ENCODE data around the gene BATF3.

The BATF3 gene

DNA sequence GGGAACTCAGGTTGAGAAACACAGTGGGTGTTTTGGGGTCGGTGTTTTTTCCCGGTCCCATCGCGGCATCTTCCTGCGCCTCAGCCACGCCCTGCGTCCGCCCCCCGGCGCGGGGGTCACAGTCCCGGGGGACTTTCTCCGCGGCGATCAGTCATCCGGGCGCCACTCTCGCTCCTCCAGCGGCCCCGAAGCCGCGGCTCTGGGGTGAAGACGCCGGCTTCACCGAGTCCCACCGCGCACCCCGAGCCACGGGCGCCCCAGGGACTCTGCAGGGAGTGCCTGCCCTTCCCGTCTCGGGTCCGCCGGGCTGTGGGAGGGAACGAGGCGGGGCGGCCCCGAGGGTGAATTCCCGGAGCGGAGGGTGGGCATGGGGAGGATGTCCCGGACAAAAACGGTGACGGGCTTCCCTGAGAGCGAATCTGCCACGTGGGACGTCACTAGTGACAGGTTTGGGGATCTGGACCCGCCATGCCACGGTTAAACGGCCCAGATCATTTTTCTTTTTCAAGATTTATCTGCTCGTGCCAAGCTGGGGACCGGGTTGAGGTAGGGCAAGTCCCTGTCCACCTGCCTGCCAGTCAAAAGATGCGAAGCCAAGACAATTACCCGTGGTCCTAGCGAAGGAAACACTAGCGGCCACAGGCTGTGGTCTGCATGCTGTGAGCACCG lies 717 bp upstream of the BATF3 start:
- no peaks in the 10 kb centered on the region for H3K4me1 ChIP-seq
- H3K4me3 ChIP-seq (ENCODE audit: low read depth, low read length), result peak overlapping the region; percentile 47
- H3K27me3 ChIP-seq (ENCODE audit: control insufficient read depth, insufficient read depth, low read length), result no peaks in the 10 kb centered on the region
- H3K79me2 ChIP-seq, result no peaks in the 10 kb centered on the region
- H3K27ac ChIP-seq, result peak overlapping the region; percentile 54
- TF ChIP-seq, protein P1, sequence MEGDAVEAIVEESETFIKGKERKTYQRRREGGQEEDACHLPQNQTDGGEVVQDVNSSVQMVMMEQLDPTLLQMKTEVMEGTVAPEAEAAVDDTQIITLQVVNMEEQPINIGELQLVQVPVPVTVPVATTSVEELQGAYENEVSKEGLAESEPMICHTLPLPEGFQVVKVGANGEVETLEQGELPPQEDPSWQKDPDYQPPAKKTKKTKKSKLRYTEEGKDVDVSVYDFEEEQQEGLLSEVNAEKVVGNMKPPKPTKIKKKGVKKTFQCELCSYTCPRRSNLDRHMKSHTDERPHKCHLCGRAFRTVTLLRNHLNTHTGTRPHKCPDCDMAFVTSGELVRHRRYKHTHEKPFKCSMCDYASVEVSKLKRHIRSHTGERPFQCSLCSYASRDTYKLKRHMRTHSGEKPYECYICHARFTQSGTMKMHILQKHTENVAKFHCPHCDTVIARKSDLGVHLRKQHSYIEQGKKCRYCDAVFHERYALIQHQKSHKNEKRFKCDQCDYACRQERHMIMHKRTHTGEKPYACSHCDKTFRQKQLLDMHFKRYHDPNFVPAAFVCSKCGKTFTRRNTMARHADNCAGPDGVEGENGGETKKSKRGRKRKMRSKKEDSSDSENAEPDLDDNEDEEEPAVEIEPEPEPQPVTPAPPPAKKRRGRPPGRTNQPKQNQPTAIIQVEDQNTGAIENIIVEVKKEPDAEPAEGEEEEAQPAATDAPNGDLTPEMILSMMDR (IDR thresholded peaks at IDR 0.05), result no peak
- no peaks in the 10 kb centered on the region for H3K36me3 ChIP-seq (ENCODE audit: control insufficient read depth, insufficient read depth, low read length)
- peak overlapping the region; percentile 76 for H2AFZ ChIP-seq
- H3K9ac ChIP-seq, result no peak overlapping the region
- peak overlapping the region; percentile 79 for H3K4me2 ChIP-seq (ENCODE audit: low read length)
- no peaks in the 10 kb centered on the region for H3K9me3 ChIP-seq (ENCODE audit: control insufficient read depth, low read length)

- H3K27me3 ChIP-seq (ENCODE audit: control insufficient read depth, insufficient read depth, low read length), result no peaks in the 10 kb centered on the region
- no peak overlapping the region for H3K27ac ChIP-seq
- H2AFZ ChIP-seq, result peak overlapping the region; percentile 70
- H3K79me2 ChIP-seq, result no peaks in the 10 kb centered on the region
- no peak overlapping the region for H3K9ac ChIP-seq
- TF ChIP-seq, protein P1 (IDR thresholded peaks at IDR 0.05), result peak; percentile 40
- no peaks in the 10 kb centered on the region for H3K9me3 ChIP-seq (ENCODE audit: control insufficient read depth, low read length)
- H3K4me2 ChIP-seq (ENCODE audit: low read length), result peak overlapping the region; percentile 79
- no peaks in the 10 kb centered on the region for H3K36me3 ChIP-seq (ENCODE audit: control insufficient read depth, insufficient read depth, low read length)
- no peaks in the 10 kb centered on the region for H3K4me1 ChIP-seq
- peak overlapping the region; percentile 29 for H3K4me3 ChIP-seq (ENCODE audit: low read depth, low read length)
Measured at GRCh38 chr1:212699104-212699624, 476 bp downstream of the BATF3 start.

DNA sequence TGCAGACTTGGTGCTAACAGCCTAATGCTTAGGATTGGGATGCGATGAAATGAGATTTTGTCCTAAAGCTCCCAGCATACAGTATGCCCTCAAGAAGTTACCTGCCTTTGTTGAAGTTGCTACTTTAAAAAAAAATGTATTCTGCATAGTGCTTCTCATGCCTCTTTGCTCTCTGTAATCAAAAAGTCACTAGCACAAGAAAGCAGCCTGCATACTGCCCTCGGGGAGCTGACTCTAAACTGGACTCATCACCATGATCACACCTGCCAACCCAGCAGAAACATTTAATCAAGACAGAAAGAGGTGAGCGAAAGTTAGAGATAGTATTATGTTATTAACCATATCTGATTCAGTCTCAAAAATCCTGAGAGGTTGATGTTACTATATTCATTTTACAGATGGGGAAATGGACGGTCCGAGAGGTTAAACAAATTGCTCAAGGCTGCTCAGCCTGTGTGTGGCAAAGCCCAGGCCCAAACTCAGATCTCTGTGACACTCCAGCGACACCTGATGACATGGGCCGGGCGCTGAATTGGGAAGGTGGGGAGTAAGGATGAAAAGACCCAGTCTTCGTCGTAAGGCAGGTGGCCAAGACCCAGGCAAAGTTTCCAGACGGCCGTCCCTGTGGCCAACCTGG lies 1.1 kb downstream of the BATF3 start:
- no peaks in the 10 kb centered on the region for H3K36me3 ChIP-seq (ENCODE audit: control insufficient read depth, insufficient read depth, low read length)
- H3K27ac ChIP-seq, result no peak overlapping the region
- TF ChIP-seq, protein P1 (IDR thresholded peaks at IDR 0.05), result no peak
- H3K4me2 ChIP-seq (ENCODE audit: low read length), result peak overlapping the region; percentile 79
- no peak overlapping the region for H3K9ac ChIP-seq
- no peaks in the 10 kb centered on the region for H3K27me3 ChIP-seq (ENCODE audit: control insufficient read depth, insufficient read depth, low read length)
- no peaks in the 10 kb centered on the region for H3K79me2 ChIP-seq
- H3K4me3 ChIP-seq (ENCODE audit: low read depth, low read length), result peak overlapping the region; percentile 29
- H3K4me1 ChIP-seq, result no peaks in the 10 kb centered on the region
- H3K9me3 ChIP-seq (ENCODE audit: control insufficient read depth, low read length), result no peaks in the 10 kb centered on the region
- peak overlapping the region; percentile 70 for H2AFZ ChIP-seq

DNA sequence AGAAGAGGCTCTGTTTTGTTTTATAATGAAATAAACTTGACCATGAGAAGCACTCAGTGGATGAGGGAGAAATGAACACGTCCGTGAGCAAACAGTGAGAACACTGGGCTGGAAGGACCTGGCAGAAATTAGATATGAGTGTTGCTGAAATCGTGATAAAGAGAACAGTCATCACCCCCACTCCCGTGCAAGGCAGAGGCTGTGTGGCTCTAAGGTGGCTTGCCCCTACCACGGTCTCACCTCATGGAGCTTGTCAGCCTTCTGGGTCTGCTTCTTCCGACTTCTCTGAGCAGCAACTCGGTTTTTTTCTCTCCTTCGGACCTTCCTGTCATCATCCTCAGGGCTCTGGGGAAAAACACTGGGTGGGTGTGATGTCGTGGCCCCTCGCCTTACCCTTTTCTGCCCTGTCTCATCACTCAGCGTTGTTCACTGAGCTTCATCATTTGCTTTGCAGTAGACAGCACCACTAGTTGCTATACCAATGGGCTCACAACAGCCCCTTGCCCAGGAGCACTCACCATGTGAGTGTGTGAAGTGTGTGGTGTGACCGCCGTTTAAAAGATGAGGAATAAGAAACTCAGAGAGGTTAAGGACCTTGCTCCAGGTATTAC lies 2.8 kb downstream of the BATF3 start:
- Histone ChIP-seq H3K4me3 (ENCODE audit: low read depth, low read length) (no peak overlapping the region), H3K79me2 (no peaks in the 10 kb centered on the region), H3K4me2 (ENCODE audit: low read length) (no peak overlapping the region), H3K4me1 (no peaks in the 10 kb centered on the region), H3K27me3 (ENCODE audit: control insufficient read depth, insufficient read depth, low read length) (no peaks in the 10 kb centered on the region), H3K27ac (no peak overlapping the region), H3K36me3 (ENCODE audit: control insufficient read depth, insufficient read depth, low read length) (no peaks in the 10 kb centered on the region), H2AFZ (no peak overlapping the region), H3K9ac (no peak overlapping the region), H3K9me3 (ENCODE audit: control insufficient read depth, low read length) (no peaks in the 10 kb centered on the region)
- TF ChIP-seq, protein P1 (IDR thresholded peaks at IDR 0.05), result no peak

Measured in parathyroid adenoma (tissue), 2 donors.